Chondrocyte (in vitro differentiated cells): ENCODE results near the gene DAG1. TPM values are rescaled to one million over a fixed set of nuclear protein-coding genes. Genes with fewer than 3 reads are reported as not detected.

Source experiments
- DNase-seq: peaks from one replicate; pipeline ENCODE4 v3.0.0; 2021; ENCODE audit warnings: mixed read lengths, low spot score
- H3K27ac Mint-ChIP-seq: one replicate; pipeline ENCODE4 v1.8.0; 2021; ENCODE audit warnings: mild to moderate bottlenecking, moderate library complexity, mixed read lengths; ENCODE audit not compliant: unreplicated experiment
- H3K27me3 Mint-ChIP-seq: 2 replicates; pipeline ENCODE4 v1.8.0; 2021; ENCODE audit warnings: low read depth, mixed read lengths
- H3K36me3 Mint-ChIP-seq: 2 replicates; pipeline ENCODE4 v1.8.0; 2021; ENCODE audit warnings: low read depth, mixed read lengths
- H3K4me1 Mint-ChIP-seq: 2 replicates; pipeline ENCODE4 v1.8.0; 2021; ENCODE audit warnings: low read depth, mild to moderate bottlenecking, mixed read lengths
- H3K4me3 Mint-ChIP-seq: one replicate; pipeline ENCODE4 v1.8.0; 2021; ENCODE audit warnings: mild to moderate bottlenecking, moderate library complexity, mixed read lengths; ENCODE audit not compliant: unreplicated experiment
- H3K9me3 Mint-ChIP-seq: 2 replicates; pipeline ENCODE4 v1.8.0; 2021; ENCODE audit warnings: low read depth, mixed read lengths
- CTCF ChIP-seq: fragments of 200-600 bp; sonication (generic); IDR thresholded peaks from 2 replicates; pipeline ENCODE4 v1.5.0; 2021; ENCODE audit warnings: antibody characterized with exemption, mild to moderate bottlenecking, moderate library complexity
- total RNA-seq: library from RNA; stranded (reverse); gene quantifications from 3 replicates; pipeline ENCODE4 v1.2.1, GENCODE V29; 2021

Gene DAG1
- total RNA-seq, 1 donor from 2014 or later: 156 TPM

GRCh38 chr3:49428752-49429080 lies 41.4 kb upstream of the DAG1 start:
- Mint-ChIP-seq H3K9me3 (no peaks in the 10 kb centered on the region), H3K27ac (peak overlapping the region; percentile 98)
- no peak for DNase-seq

GRCh38 chr3:49434731-49435130 lies 35.3 kb upstream of the DAG1 start:
- H3K4me1 Mint-ChIP-seq: peaks cover 3% of the 10 kb centered on the region
- TF ChIP-seq CTCF: no peak
- H3K36me3 Mint-ChIP-seq: no peaks in the 10 kb centered on the region
- H3K27ac Mint-ChIP-seq: no peak overlapping the region
- no peaks in the 10 kb centered on the region for H3K9me3 Mint-ChIP-seq
- DNase-seq: no peak
- no peaks in the 10 kb centered on the region for H3K27me3 Mint-ChIP-seq
- no peak overlapping the region for H3K4me3 Mint-ChIP-seq

More at GRCh38 chr3:49428752-49429080, 41.4 kb upstream of the DAG1 start:
- H3K27me3 Mint-ChIP-seq: no peaks in the 10 kb centered on the region
- peaks cover 5% of the 10 kb centered on the region for H3K36me3 Mint-ChIP-seq
- peaks cover 15% of the 10 kb centered on the region for H3K4me1 Mint-ChIP-seq
- TF ChIP-seq CTCF: peak; percentile 51
- peak overlapping the region; percentile 89 for H3K4me3 Mint-ChIP-seq

- Mint-ChIP-seq H3K9me3 (no peaks in the 10 kb centered on the region), H3K4me1 (peaks cover 11% of the 10 kb centered on the region), H3K36me3 (no peaks in the 10 kb centered on the region), H3K4me3 (no peak overlapping the region), H3K27me3 (no peaks in the 10 kb centered on the region), H3K27ac (peak overlapping the region; percentile 59)
- no peak for TF ChIP-seq CTCF
- DNase-seq: no peak
These were observed 24.7 kb upstream of the DAG1 start for GRCh38 chr3:49445391-49445790.

GRCh38 chr3:49453621-49454020 lies 16.4 kb upstream of the DAG1 start:
- TF ChIP-seq CTCF: no peak
- Mint-ChIP-seq H3K27ac (no peak overlapping the region), H3K4me3 (no peak overlapping the region), H3K27me3 (no peaks in the 10 kb centered on the region), H3K4me1 (peaks cover 24% of the 10 kb centered on the region), H3K9me3 (no peaks in the 10 kb centered on the region), H3K36me3 (no peaks in the 10 kb centered on the region)
- no peak for DNase-seq

GRCh38 chr3:49454458-49454857 lies 15.6 kb upstream of the DAG1 start:
- Mint-ChIP-seq H3K4me3 (no peak overlapping the region), H3K36me3 (no peaks in the 10 kb centered on the region), H3K27me3 (no peaks in the 10 kb centered on the region), H3K27ac (peak overlapping the region; percentile 8), H3K9me3 (no peaks in the 10 kb centered on the region), H3K4me1 (peaks cover 28% of the 10 kb centered on the region)
- peak; percentile 36 for TF ChIP-seq CTCF
- no peak for DNase-seq
